Measurements from ENCODE around the gene MEX3C. TPM values are rescaled to one million over a fixed set of nuclear protein-coding genes. Genes with fewer than 3 reads are reported as not detected.

Gene MEX3C
- total RNA-seq, 2 experiments from 2014 or later: 41.9 to 43.4 TPM

DNA sequence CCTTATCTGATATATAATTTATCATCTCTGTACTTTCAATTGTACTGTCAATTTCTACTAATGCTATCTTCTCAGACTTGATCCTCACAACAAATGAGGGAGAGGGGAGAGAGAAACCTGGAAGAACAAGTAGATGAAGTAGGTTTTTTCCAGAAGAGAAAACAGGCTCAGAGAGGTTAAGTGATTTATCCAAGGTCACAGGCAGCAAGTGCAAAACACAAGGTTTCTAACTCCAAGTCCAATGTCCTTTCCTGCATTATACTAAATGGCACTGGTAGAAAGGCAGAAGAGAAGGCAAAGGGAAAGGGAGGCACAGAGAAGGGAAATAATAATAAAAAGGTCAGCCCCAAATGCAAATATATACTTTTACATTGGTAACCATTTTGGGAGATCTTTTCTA is 7.5 kb downstream of the MEX3C start:
- peak overlapping the region; percentile 95; the same call in 1 of the 2 replicates for H3K4me2 ChIP-seq (ENCODE audit: low read length)
- no peak overlapping the region for H3K27ac ChIP-seq (ENCODE audit: low read depth, low read length, poor library complexity, severe bottlenecking)
- no peak for TF ChIP-seq EZH2phosphoT487 (IDR thresholded peaks at IDR 0.05; ENCODE audit: borderline replicate concordance, low read depth, low read length)
- TF ChIP-seq, protein P1, sequence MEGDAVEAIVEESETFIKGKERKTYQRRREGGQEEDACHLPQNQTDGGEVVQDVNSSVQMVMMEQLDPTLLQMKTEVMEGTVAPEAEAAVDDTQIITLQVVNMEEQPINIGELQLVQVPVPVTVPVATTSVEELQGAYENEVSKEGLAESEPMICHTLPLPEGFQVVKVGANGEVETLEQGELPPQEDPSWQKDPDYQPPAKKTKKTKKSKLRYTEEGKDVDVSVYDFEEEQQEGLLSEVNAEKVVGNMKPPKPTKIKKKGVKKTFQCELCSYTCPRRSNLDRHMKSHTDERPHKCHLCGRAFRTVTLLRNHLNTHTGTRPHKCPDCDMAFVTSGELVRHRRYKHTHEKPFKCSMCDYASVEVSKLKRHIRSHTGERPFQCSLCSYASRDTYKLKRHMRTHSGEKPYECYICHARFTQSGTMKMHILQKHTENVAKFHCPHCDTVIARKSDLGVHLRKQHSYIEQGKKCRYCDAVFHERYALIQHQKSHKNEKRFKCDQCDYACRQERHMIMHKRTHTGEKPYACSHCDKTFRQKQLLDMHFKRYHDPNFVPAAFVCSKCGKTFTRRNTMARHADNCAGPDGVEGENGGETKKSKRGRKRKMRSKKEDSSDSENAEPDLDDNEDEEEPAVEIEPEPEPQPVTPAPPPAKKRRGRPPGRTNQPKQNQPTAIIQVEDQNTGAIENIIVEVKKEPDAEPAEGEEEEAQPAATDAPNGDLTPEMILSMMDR (conservative IDR thresholded peaks at IDR 0.05; ENCODE audit: low read length): no peak
- no peaks in the 10 kb centered on the region for H3K9me3 ChIP-seq (ENCODE audit: low read length)
- peaks cover 50% of the 10 kb centered on the region for H3K4me1 ChIP-seq (ENCODE audit: insufficient read depth, low read length, poor library complexity, severe bottlenecking)
- intact Hi-C loops (cut with micrococcal nuclease; ENCODE audit: unreplicated experiment): loop anchor here (10.0 kb wide), 3 partner anchors 75 to 315 kb away; partner anchors contain the start of genes ME2 and SMAD4
- H2AFZ ChIP-seq (ENCODE audit: low read length): no peak overlapping the region
- ChIA-PET CTCF (ENCODE audit: unreplicated experiment) (no interaction called here), POLR2A (no interaction called here)
- no peak for DNase-seq (ENCODE audit: low spot score)
- peaks cover 100% of the 10 kb centered on the region for H3K79me2 ChIP-seq (ENCODE audit: insufficient read depth, low read depth, low read length)
- H3K36me3 ChIP-seq (ENCODE audit: insufficient read depth, low read length): peaks cover 82% of the 10 kb centered on the region
- H3K9me2 ChIP-seq (ENCODE audit: insufficient read depth, low read length): no peaks in the 10 kb centered on the region
- no peak overlapping the region for H3K4me3 ChIP-seq (ENCODE audit: low read depth, low read length, poor library complexity, severe bottlenecking)
- H4K20me1 ChIP-seq (ENCODE audit: insufficient read depth, low read length): peaks cover 22% of the 10 kb centered on the region; the same call in 1 of the 2 replicates
- no TSS peak for BruUV-seq (replicated peaks)

DNA sequence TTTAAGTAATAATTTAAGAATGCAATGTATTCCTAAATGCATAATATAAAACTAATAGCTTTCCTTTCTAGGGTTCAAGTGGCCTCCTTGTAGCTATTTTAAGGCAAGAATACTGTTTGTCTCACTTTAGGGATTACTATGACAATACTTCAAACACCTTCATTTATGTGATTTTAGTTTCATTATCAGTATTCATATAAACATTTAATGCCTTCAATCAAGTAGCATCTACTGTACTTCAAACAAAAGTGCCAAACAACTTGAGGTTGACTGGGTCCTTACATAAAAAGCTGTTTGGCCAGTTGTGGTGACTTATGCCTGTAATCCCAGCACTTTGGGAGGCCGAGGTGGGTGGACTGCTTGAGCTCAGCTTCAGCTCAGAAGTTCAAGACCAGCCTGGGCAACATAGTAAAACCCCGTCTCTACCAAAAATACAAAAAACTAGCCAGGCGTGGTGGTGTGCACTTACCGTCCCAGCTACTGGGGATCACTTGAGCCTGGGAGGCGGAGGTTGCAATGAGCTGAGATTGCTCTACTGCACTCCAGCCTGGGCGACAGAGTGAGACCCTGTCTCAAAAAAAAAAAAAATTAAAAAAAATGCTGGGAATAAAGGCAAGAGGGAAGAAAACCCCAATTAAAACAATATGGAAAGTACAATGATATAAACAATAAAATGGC is 9.3 kb downstream of the MEX3C start:
- intact Hi-C loops (cut with micrococcal nuclease; ENCODE audit: unreplicated experiment): no loop called here
- Histone ChIP-seq H3K4me1 (ENCODE audit: insufficient read depth, low read length, poor library complexity, severe bottlenecking) (peaks cover 46% of the 10 kb centered on the region), H3K27ac (ENCODE audit: low read depth, low read length, poor library complexity, severe bottlenecking) (no peak overlapping the region), H3K4me2 (ENCODE audit: low read length) (peak overlapping the region; percentile 45; the same call in 1 of the 2 replicates), H3K79me2 (ENCODE audit: insufficient read depth, low read depth, low read length) (peaks cover 100% of the 10 kb centered on the region), H3K9me2 (ENCODE audit: insufficient read depth, low read length) (no peaks in the 10 kb centered on the region), H3K36me3 (ENCODE audit: insufficient read depth, low read length) (peaks cover 84% of the 10 kb centered on the region), H3K9me3 (ENCODE audit: low read length) (no peaks in the 10 kb centered on the region), H3K4me3 (ENCODE audit: low read depth, low read length, poor library complexity, severe bottlenecking) (no peak overlapping the region), H2AFZ (ENCODE audit: low read length) (no peak overlapping the region), H4K20me1 (ENCODE audit: insufficient read depth, low read length) (peaks cover 9% of the 10 kb centered on the region; the same call in 1 of the 2 replicates)
- ChIA-PET POLR2A (interaction anchor here (0.9 kb wide), 1 partner anchor 9 kb away, joined by 4 read pairs; the partner anchor contains the start of gene MEX3C), CTCF (ENCODE audit: unreplicated experiment) (no interaction called here)
- TF ChIP-seq, protein P1 (conservative IDR thresholded peaks at IDR 0.05; ENCODE audit: low read length): no peak
- TF ChIP-seq EZH2phosphoT487 (IDR thresholded peaks at IDR 0.05; ENCODE audit: borderline replicate concordance, low read depth, low read length): no peak
- BruUV-seq (replicated peaks): no TSS peak
- DNase-seq (ENCODE audit: low spot score): no peak

DNA sequence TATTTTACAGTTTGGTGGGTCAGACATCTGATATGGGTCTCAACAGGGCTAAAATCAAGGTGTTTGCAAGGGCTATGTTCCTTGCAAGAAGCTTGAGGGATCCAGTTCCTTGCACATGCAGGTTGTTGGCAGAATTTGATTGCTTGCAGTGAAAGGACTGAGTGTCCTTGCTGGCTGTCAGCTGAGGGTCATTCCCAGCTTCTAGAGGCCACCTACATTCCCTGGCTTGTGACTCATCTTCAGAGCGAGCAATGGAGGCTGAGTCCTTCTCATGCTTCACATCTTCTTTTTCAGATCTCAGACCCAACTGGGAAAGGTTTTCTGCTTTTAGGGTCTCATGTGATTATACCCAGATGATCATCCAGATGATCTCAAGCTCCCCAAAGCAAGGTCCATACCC is 12.4 kb downstream of the MEX3C start:
- peaks cover 13% of the 10 kb centered on the region; the same call in 1 of the 2 replicates for H4K20me1 ChIP-seq (ENCODE audit: insufficient read depth, low read length)
- H3K4me2 ChIP-seq (ENCODE audit: low read length): no peak overlapping the region
- H2AFZ ChIP-seq (ENCODE audit: low read length): no peak overlapping the region
- no peak for DNase-seq (ENCODE audit: low spot score)
- H3K4me1 ChIP-seq (ENCODE audit: insufficient read depth, low read length, poor library complexity, severe bottlenecking): peaks cover 18% of the 10 kb centered on the region
- BruUV-seq (replicated peaks): no TSS peak
- H3K27ac ChIP-seq (ENCODE audit: low read depth, low read length, poor library complexity, severe bottlenecking): no peak overlapping the region
- peaks cover 68% of the 10 kb centered on the region for H3K36me3 ChIP-seq (ENCODE audit: insufficient read depth, low read length)
- H3K4me3 ChIP-seq (ENCODE audit: low read depth, low read length, poor library complexity, severe bottlenecking): no peak overlapping the region
- ChIA-PET CTCF (ENCODE audit: unreplicated experiment) (no interaction called here), POLR2A (interaction anchor here (1.7 kb wide), 1 partner anchor 10 kb away, joined by 6 read pairs; no protein-coding TSS in a partner anchor)
- TF ChIP-seq, protein P1 (conservative IDR thresholded peaks at IDR 0.05; ENCODE audit: low read length): no peak
- no peak for TF ChIP-seq EZH2phosphoT487 (IDR thresholded peaks at IDR 0.05; ENCODE audit: borderline replicate concordance, low read depth, low read length)
- intact Hi-C loops (cut with micrococcal nuclease; ENCODE audit: unreplicated experiment): no loop called here
- H3K9me3 ChIP-seq (ENCODE audit: low read length): no peaks in the 10 kb centered on the region
- no peaks in the 10 kb centered on the region for H3K9me2 ChIP-seq (ENCODE audit: insufficient read depth, low read length)
- peaks cover 100% of the 10 kb centered on the region for H3K79me2 ChIP-seq (ENCODE audit: insufficient read depth, low read depth, low read length)
